ENCODE data around the gene ANXA6. TPM values are rescaled to one million over a fixed set of nuclear protein-coding genes. Genes with fewer than 3 reads are reported as not detected.

Gene ANXA6
- total RNA-seq, 1 experiment from 2014 or later = 98.7 TPM

GRCh38 chr5:151150471-151151262 is 6.9 kb downstream of the ANXA6 start:
- H2BK20ac ChIP-seq (ENCODE audit: low read depth, low read length, poor library complexity, severe bottlenecking) = no peak overlapping the region
- no peak for TF ChIP-seq CTCF (conservative IDR thresholded peaks at IDR 0.05)
- WGBS (ENCODE audit: extremely low coverage, insufficient read length, low lambda C conversion rate) = no CpG with 5 or more reads among the region's 5 CpGs
- no peak overlapping the region for H2BK5ac ChIP-seq (ENCODE audit: insufficient read length, low read length)
- peaks cover 7 to 21% of the 10 kb centered on the region in 2 experiments for H3K4me1 Mint-ChIP-seq
- H3K9me3 Mint-ChIP-seq = no peaks in the 10 kb centered on the region
- no peak overlapping the region for H3K18ac ChIP-seq (ENCODE audit: insufficient read length, low read depth, low read length)
- peak overlapping the region; percentile 3 to 43 (median 37); a peak in 4 of 7 replicates for H3K27ac Mint-ChIP-seq
- H3K4me2 ChIP-seq (ENCODE audit: insufficient read depth, insufficient read length, low read length) = no peak overlapping the region
- H3T11ph ChIP-seq (ENCODE audit: low read length) = no peak overlapping the region
- H4K8ac ChIP-seq (replicated peaks; ENCODE audit: insufficient read length, low read depth, low read length) = no peak overlapping the region
- no peaks in the 10 kb centered on the region for H3K23me2 ChIP-seq (ENCODE audit: insufficient read length, low read depth, low read length, poor library complexity, severe bottlenecking)
- no peak overlapping the region for H3K14ac ChIP-seq (ENCODE audit: insufficient read depth, low read length)
- no peak overlapping the region for H2AK5ac ChIP-seq (ENCODE audit: insufficient read length, low read length)
- H3K9ac ChIP-seq (ENCODE audit: extremely low read depth, insufficient read length, low read length) = no peak overlapping the region
- H4K20me1 ChIP-seq (ENCODE audit: control insufficient read depth, insufficient read depth, insufficient read length) = no peaks in the 10 kb centered on the region
- H3K56ac ChIP-seq (ENCODE audit: insufficient read length, low read depth, low read length) = no peak overlapping the region
- H3K23ac ChIP-seq (ENCODE audit: insufficient read length, low read depth, low read length) = no peak overlapping the region
- no peaks in the 10 kb centered on the region for H3K27me3 Mint-ChIP-seq (ENCODE audit: low read depth)
- no peak overlapping the region for H4K91ac ChIP-seq (ENCODE audit: insufficient read length, low read depth, low read length)
- no peaks in the 10 kb centered on the region; the same call in 1 of the 2 replicates for H3K4me1 ChIP-seq (ENCODE audit: insufficient read depth, low read length)
- no peak overlapping the region for H2AFZ ChIP-seq (ENCODE audit: low read length)
- H4K5ac ChIP-seq (ENCODE audit: insufficient read length, low read depth, low read length) = no peak overlapping the region
- no peaks in the 10 kb centered on the region for H3K79me1 ChIP-seq (ENCODE audit: insufficient read depth, low read depth, low read length, poor library complexity, severe bottlenecking)
- H3K27me3 ChIP-seq (ENCODE audit: insufficient read depth, low read length) = no peaks in the 10 kb centered on the region
- DNase-seq = no peak
- H2BK12ac ChIP-seq (ENCODE audit: insufficient read length, low read depth, low read length) = no peak overlapping the region
- no peaks in the 10 kb centered on the region for H3K79me2 ChIP-seq (ENCODE audit: insufficient read depth, low read length)
- H2BK120ac ChIP-seq (ENCODE audit: low read depth, low read length, poor library complexity, severe bottlenecking) = no peak overlapping the region
- no peaks in the 10 kb centered on the region for H3K9me3 ChIP-seq (ENCODE audit: control insufficient read depth, low read depth, low read length)
- H3K4ac ChIP-seq (ENCODE audit: low read depth, low read length) = no peak overlapping the region
- H3K36me3 Mint-ChIP-seq (ENCODE audit: insufficient read depth in 1 of 3, low read depth in 3 of 3) = peaks cover 0 to 10% (median 3%) of the 10 kb centered on the region in 3 experiments; a peak in 4 of 7 replicates
- no peak overlapping the region for H2BK15ac ChIP-seq (ENCODE audit: low read depth, low read length)
- no peak overlapping the region for H3K27ac ChIP-seq (ENCODE audit: insufficient read length, low read depth, low read length)
- no peak overlapping the region for H3K4me3 Mint-ChIP-seq
